WTC11 (cell line): ENCODE results near the gene PDE3B. TPM values are rescaled to one million over a fixed set of nuclear protein-coding genes. Genes with fewer than 3 reads are reported as not detected.

Experiments used
- ATAC-seq: fragments of 200-7000 bp; cut with Tn5 transposase; 2 replicates; pipeline ENCODE4 v1.10.0; 2021; ENCODE audit warnings: mild to moderate bottlenecking, moderate library complexity
- CTCF ChIA-PET: fragments of 300-600 bp; sonication (Branson Sonifier 250); formaldehyde crosslinking; loops from one replicate; lab custom pipeline; 2021; ENCODE audit warnings: antibody characterized with exemption; lab: Charles Lee
- POLR2A ChIA-PET: fragments of 350-600 bp; sonication (Branson Sonifier 250); formaldehyde crosslinking; loops from one replicate; lab custom pipeline; 2021; ENCODE audit warnings: antibody characterized with exemption; lab: Charles Lee
- DNase-seq: peaks from one replicate; pipeline ENCODE4 v3.0.0; 2021; ENCODE audit warnings: low spot score
- H3K27ac Mint-ChIP-seq: 2 replicates; pipeline ENCODE4 v1.8.0; 2021; ENCODE audit warnings: mixed read lengths
- H3K27me3 Mint-ChIP-seq: 2 replicates; pipeline ENCODE4 v1.8.0; 2021; ENCODE audit warnings: low read depth, mild to moderate bottlenecking, moderate library complexity, mixed read lengths
- H3K36me3 Mint-ChIP-seq: 2 replicates; pipeline ENCODE4 v1.8.0; 2021; ENCODE audit warnings: mixed read lengths
- H3K4me1 Mint-ChIP-seq: 2 replicates; pipeline ENCODE4 v1.8.0; 2022; ENCODE audit warnings: mixed read lengths
- H3K4me3 Mint-ChIP-seq: 2 replicates; pipeline ENCODE4 v1.8.0; 2021; ENCODE audit warnings: mild to moderate bottlenecking, moderate library complexity, mixed read lengths
- H3K9me3 Mint-ChIP-seq: 2 replicates; pipeline ENCODE4 v1.8.0; 2021; ENCODE audit warnings: mixed read lengths
- AFF4 ChIP-seq: sonication (generic); formaldehyde crosslinking; IDR thresholded peaks from 2 replicates; pipeline ENCODE4 v1.8.1; 2023; ENCODE audit warnings: mild to moderate bottlenecking, missing genetic modification reagents, borderline replicate concordance
- ATF1 ChIP-seq: sonication (generic); formaldehyde crosslinking; IDR thresholded peaks from 2 replicates; pipeline ENCODE4 v1.8.1; 2023; ENCODE audit warnings: mild to moderate bottlenecking, moderate library complexity, missing genetic modification reagents
- ATF6 ChIP-seq: sonication (generic); formaldehyde crosslinking; IDR thresholded peaks from 2 replicates; pipeline ENCODE4 v1.8.1; 2023; ENCODE audit warnings: mild to moderate bottlenecking, missing genetic modification reagents
- CDX4 ChIP-seq: fragments of 250-450 bp; sonication (Bioruptor Pico); IDR thresholded peaks from 2 replicates; pipeline ENCODE4 v1.9.0; 2021; ENCODE audit warnings: moderate library complexity, mild to moderate bottlenecking, inconsistent platforms, borderline replicate concordance
- FOXJ3 ChIP-seq: sonication (generic); formaldehyde crosslinking; IDR thresholded peaks from 2 replicates; pipeline ENCODE4 v1.9.0; 2021; ENCODE audit warnings: missing genetic modification reagents, mild to moderate bottlenecking, borderline replicate concordance
- FOXP4 ChIP-seq: sonication (generic); formaldehyde crosslinking; IDR thresholded peaks from 2 replicates; pipeline ENCODE4 v1.8.0; 2022; ENCODE audit warnings: mild to moderate bottlenecking, missing genetic modification reagents
- JUN ChIP-seq: sonication (generic); formaldehyde crosslinking; IDR thresholded peaks from 2 replicates; pipeline ENCODE4 v1.8.0; 2023; ENCODE audit warnings: mild to moderate bottlenecking, missing genetic modification reagents
- MYBL2 ChIP-seq: sonication (generic); formaldehyde crosslinking; IDR thresholded peaks from 2 replicates; pipeline ENCODE4 v1.8.1; 2023; ENCODE audit warnings: mild to moderate bottlenecking, moderate library complexity, missing genetic modification reagents
- NR1H2 ChIP-seq: sonication (generic); formaldehyde crosslinking; IDR thresholded peaks from 2 replicates; pipeline ENCODE4 v1.9.0; 2021; ENCODE audit warnings: mild to moderate bottlenecking, moderate library complexity, missing genetic modification reagents
- NR2C2 ChIP-seq: sonication (generic); formaldehyde crosslinking; IDR thresholded peaks from 2 replicates; pipeline ENCODE4 v1.8.0; 2022; ENCODE audit warnings: mild to moderate bottlenecking, missing genetic modification reagents
- NR3C1 ChIP-seq: sonication (generic); formaldehyde crosslinking; conservative IDR thresholded peaks from 2 replicates; pipeline ENCODE4 v1.8.1; 2023; ENCODE audit warnings: low read depth, mild to moderate bottlenecking, missing genetic modification reagents
- PRDM15 ChIP-seq: sonication (generic); formaldehyde crosslinking; IDR thresholded peaks from 2 replicates; pipeline ENCODE4 v1.8.0; 2022; ENCODE audit warnings: missing genetic modification reagents
- STAT6 ChIP-seq: sonication (generic); formaldehyde crosslinking; conservative IDR thresholded peaks from 2 replicates; pipeline ENCODE4 v1.8.1; 2023; ENCODE audit warnings: mild to moderate bottlenecking, low read depth, missing genetic modification reagents, moderate library complexity
- TCF7 ChIP-seq: sonication (generic); formaldehyde crosslinking; IDR thresholded peaks from 2 replicates; pipeline ENCODE4 v1.8.0; 2022; ENCODE audit warnings: mild to moderate bottlenecking, low read depth, missing genetic modification reagents, moderate library complexity
- total RNA-seq: library from RNA; stranded (reverse); gene quantifications from 3 replicates; pipeline ENCODE4 v1.2.3, GENCODE V29; 2021

The PDE3B gene
- total RNA-seq, 1 experiment from 2014 or later, result 9.6 TPM

GRCh38 chr11:14855890-14856289 lies 212.3 kb downstream of the PDE3B start (continued):
- no peak for TF ChIP-seq PRDM15 (CRISPR knock-in tag)
- TF ChIP-seq ATF6 (CRISPR knock-in tag), result no peak
- TF ChIP-seq NR2C2 (CRISPR knock-in tag), result no peak
- no peak for TF ChIP-seq NR3C1 (CRISPR knock-in tag)
- no peak for TF ChIP-seq JUN (CRISPR knock-in tag)
- no peak for TF ChIP-seq FOXJ3 (CRISPR knock-in tag)

- no peak for DNase-seq
- Mint-ChIP-seq H3K27ac (no peak overlapping the region), H3K4me3 (no peak overlapping the region), H3K9me3 (no peaks in the 10 kb centered on the region), H3K36me3 (no peaks in the 10 kb centered on the region), H3K4me1 (no peaks in the 10 kb centered on the region), H3K27me3 (no peaks in the 10 kb centered on the region)
- no peak for ATAC-seq
- TF ChIP-seq NR1H2 (CRISPR knock-in tag) (no peak), TCF7 (CRISPR knock-in tag) (no peak), STAT6 (CRISPR knock-in tag) (no peak), MYBL2 (CRISPR knock-in tag) (no peak), ATF1 (CRISPR knock-in tag) (no peak), CDX4 (no peak), AFF4 (CRISPR knock-in tag) (no peak), FOXP4 (no peak)
- POLR2A ChIA-PET, result no interaction called here
- CTCF ChIA-PET, result interaction anchor here (1.0 to 1.6 kb wide), 3 partner anchors 50 to 403 kb away, joined by 3 to 6 read pairs (median 3); no protein-coding TSS in a partner anchor
These were observed 214.0 kb downstream of the PDE3B start for GRCh38 chr11:14857621-14858020.
